ENCODE results near the gene SERF2.
"Not testable (repeated sequence)": the region's sequence is repeated elsewhere in the genome, so short reads cannot be mapped to it uniquely, and the experiment has no call there.

The SERF2 gene

DNA sequence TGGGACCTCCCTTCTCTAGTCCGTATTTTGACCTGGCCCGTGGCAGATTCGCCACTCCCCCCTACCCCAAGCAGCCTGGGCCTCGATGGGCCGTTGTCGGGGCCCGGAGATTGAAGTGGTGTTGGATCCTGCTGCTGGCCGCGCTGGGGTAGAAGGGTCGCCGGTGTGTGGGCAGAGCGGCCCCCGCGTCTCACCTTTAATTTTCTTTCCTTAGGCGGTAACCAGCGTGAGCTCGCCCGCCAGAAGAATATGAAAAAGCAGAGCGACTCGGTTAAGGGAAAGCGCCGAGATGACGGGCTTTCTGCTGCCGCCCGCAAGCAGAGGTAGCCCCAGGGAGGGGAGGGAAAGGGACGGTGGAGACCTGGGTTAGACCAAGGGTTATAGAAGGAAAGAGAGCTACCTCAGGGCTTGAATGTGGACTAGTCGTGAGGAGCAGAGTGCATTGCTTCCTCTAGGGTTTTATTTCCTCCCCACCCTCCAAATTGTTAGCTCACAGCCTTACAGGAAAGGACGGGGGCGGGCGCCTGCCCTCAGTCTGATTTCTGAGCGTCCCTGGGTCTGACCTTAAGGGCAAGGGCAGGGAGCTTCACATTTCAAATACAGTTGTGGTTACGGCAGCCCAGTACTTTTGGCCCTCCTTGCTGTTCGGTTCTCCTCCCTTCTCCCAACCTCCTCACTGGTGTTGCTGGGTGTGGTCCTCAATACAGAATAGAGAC is 799 bp downstream of the SERF2 start:
- in situ Hi-C loops (cut with MboI; ENCODE audit: low sequenced_read_pairs) = no loop called here

DNA sequence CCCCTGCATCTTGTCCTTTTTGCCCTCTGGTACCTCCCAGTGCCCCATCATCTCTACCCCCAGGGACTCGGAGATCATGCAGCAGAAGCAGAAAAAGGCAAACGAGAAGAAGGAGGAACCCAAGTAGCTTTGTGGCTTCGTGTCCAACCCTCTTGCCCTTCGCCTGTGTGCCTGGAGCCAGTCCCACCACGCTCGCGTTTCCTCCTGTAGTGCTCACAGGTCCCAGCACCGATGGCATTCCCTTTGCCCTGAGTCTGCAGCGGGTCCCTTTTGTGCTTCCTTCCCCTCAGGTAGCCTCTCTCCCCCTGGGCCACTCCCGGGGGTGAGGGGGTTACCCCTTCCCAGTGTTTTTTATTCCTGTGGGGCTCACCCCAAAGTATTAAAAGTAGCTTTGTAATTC is 1.5 kb downstream of the SERF2 start:
- in situ Hi-C loops (cut with MboI; ENCODE audit: low sequenced_read_pairs) = no loop called here

DNA sequence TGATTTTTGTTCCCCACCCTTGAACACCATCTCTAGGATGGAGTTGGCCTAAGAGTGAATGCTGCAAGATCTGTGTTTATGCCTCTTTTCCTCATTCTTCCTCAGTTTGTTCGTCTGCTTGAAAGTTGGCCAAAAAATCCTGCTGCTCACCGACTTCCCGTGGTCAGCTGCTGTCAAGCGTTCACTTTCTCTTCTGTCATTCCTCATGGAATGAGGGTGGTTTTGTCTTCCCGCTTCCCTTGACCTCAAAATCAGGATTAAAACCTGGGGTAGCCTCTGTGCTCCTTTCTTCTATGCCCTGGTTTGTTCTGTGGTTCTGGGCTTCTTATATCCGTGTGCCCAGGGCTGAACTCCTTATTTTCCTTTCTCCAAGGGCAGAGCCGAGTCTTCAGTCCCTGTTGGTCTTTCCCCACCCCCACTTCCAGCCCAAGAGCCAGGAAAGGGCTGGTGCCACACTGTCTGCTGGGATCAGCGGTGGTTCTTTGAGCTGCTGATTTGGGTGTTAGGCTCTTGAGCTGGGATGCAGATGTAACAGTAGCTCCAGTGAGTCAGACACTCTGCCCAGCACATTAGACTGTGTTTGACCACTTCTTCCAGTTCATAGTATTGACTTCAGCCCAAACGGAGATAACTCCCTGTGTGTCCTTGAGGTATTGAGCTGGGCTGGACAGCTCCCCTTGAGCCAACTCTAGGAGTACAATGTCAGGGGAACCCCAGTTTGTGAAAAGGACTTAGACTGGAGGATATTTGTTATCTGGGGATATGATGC is 2.3 kb downstream of the SERF2 start:
- in situ Hi-C loops (cut with MboI; ENCODE audit: low sequenced_read_pairs) = no loop called here

DNA sequence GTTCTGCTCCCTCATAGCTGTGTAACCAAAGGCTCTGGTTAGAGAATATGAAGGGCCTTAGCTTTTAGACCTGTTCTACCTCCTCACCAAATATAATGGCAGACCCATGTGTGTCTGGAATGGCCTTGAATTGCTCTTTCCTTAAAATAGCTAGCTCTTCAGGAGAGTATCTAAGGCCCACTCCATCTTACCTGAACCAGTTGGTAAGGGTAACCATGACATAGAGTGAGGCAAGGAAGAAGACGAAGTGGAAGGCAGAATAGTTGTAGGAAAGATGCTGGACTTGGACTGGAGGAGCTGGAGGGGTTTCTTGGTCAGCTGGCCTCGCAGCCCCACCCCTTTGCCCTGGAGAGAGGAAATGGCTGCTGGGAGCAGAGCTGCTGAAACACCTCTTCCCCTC is 3.1 kb downstream of the SERF2 start:
- in situ Hi-C loops (cut with MboI; ENCODE audit: low sequenced_read_pairs) = no loop called here

DNA sequence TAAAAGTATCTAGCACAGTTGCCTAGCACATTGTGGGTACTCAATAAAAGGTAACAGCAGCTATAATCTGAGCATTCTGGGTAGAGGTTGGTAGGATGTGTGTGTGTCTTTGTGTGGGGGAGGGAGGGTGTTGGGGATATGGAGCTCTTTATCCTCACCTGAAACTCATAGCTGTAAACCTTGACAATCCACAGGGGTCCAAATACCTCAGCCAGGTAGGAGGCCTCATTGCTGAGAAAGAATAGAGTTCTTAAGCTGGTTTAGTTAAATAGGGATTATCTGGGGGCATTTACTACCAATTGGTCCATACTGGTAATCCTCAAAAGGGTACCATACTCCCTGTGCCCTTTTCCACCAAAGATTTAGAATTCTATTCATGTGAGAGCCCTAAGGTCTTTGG is 3.9 kb downstream of the SERF2 start:
- in situ Hi-C loops (cut with MboI; ENCODE audit: low sequenced_read_pairs) = no loop called here

DNA sequence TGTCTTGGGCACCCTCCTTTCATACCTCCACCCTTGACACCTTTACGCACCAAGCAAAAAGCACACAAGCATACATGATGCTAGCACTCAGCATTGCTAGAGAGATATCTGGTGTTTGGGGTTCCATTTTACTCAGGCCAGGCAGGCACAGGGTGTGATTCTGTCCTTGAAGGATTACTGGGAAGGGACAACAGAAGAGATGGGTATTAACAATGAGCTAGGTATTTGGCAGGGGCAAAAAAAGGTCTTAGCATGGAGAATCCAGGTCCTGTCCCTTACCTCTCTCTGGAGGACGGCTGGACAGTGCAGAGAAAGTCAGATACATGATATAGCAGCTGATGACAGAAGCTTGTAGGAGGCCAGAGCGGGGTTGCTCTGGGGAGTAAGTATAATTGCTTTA is 4.4 kb downstream of the SERF2 start:
- in situ Hi-C loops (cut with MboI; ENCODE audit: low sequenced_read_pairs) = no loop called here

DNA sequence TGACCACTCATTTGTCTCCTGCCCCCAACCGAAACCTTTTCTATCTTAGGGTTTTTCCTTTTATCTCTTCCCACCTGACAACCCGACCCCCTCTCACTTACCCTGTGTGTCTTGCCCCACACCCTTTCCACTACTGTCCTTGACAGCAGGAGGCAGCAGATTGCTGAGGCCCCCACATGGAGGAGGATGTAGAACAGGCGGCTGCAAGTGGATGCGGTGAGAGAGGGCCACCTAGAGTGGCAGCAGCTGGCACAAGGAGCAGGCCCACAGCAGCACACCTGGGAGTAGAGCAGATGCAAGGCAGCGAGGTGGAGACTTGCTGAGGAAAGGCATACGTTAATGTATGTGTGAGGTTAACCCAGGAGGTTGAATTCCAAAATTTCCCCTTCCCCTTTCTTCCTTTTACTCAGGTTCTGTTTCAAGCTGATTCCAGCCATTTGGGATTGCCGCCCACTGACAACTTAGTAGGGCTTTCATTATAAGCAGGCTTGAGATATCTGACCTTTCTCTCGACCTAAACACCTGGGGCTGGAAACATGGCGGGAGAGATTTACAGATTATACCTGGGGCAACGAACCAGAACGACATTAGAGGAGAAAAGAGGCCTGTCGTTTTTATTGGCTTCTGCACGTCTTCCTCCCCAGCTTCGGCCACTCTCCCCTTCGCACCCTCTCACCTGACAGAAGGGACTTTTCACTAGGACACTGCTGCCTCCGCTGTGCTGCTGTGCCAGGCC is 7.3 kb downstream of the SERF2 start:
- in situ Hi-C loops (cut with MboI; ENCODE audit: low sequenced_read_pairs) = no loop called here

DNA sequence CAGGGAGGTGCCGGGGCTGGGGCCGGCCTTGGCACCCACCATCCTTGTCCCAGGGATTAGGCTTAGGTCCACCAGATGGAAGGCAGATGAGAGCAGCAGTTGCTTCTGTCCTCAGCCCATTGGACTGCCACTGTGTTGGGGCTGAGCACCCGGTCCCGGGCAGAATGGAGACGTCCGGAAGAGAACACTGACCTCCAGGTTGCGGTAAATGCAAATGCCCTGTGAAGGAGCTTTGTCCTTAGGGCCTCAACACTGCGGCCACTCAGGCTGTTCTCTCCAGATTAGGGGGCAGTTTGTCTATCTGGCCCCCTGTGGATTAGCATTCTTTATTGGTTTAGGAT is 7.8 kb downstream of the SERF2 start, which contains the start of gene SERINC4:
Gene SERINC4 (minus strand): TSS at position 276 of the 341 bp plus-strand sequence. CDS start 234 bp downstream, at position 42.
- in situ Hi-C loops (cut with MboI; ENCODE audit: low sequenced_read_pairs) = no loop called here

DNA sequence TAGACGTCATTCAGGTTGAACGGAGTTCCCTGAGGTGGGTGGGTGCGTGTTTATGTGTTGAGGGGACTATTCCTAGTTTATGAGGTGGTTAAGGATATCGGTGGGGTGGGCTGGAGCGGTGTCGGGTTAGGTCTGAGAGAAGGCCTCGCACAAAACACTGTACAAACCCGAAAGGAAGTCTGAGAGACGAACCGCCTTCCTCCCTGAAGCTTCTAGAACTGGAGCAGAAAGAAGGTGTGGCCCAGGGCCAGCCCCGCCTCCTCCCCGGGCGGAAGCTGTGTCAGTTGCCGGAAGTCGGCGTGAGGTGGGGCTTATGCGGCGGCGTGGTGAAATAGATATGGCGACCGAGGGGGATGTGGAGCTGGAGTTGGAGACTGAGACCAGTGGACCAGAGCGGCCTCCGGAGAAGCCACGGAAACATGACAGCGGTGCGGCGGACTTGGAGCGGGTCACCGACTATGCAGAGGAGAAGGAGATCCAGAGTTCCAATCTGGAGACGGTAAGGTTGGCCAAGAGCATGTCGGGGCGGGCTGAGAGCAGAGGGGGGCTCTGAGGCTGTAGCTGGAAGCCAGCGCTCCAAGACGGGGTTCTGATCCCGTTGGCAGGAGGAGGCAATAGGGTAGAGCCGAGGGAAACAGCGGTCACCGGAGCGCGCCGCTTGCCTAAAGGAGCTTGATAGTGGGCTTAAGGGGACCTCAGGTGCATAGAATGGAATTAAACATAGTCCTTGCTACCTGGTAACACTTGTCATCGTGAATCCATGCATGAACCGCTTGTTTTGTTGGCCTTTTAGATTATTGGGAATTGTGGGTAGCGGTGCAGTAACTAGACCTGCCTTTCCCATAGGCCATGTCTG is 8.4 kb downstream of the SERF2 start, which contains the start of gene HYPK:
Gene HYPK (plus strand): TSS at position 314 of the 856 bp plus-strand sequence. CDS start 24 bp downstream, at position 338.
- in situ Hi-C loops (cut with MboI; ENCODE audit: low sequenced_read_pairs) = no loop called here

DNA sequence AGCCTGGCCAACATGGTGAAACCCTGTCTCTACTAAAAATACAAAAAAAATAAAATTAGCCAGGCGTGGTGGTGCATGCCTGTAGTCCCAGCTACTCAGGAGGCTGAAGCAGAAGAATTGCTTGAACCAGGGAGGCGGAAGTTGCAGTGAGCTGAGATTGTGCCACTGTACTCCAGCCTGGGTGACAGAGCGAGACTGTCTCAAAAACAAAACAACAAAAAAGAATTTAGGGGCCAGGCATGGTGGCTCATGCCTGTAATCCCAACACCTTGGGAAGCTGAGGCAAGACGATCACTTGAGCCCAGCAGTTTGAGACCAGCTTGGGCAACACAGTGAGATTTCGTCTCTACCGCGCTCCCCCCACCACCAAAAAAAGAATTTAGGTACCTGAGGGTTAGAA is 10.6 kb downstream of the SERF2 start:
- in situ Hi-C loops (cut with MboI; ENCODE audit: low sequenced_read_pairs) = not testable (repeated sequence)

DNA sequence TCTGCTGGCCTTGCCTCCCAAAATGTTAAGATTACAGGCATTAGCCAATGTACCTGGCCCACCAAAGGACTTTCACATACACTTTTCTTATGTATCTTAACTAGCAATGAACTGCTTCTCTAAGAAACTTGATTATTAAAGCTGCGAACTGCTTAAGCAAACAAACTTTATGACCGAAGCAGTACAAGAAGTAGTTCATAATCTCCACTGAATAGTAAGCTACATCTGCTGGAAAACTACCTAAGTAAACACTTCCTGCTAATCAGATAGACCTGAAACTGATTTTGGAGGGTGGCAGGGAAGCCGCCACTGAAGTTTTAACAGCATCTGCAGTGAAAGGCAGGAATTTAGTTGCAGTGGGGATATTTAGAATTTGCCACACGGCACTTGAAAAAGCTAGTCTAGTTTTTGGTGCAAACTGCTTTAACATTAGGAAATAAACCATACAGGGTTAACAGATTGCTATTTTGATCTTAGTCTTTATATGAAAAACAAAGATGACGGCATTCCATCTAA is 16.4 kb downstream of the SERF2 start:
- in situ Hi-C loops (cut with MboI; ENCODE audit: low sequenced_read_pairs) = no loop called here

DNA sequence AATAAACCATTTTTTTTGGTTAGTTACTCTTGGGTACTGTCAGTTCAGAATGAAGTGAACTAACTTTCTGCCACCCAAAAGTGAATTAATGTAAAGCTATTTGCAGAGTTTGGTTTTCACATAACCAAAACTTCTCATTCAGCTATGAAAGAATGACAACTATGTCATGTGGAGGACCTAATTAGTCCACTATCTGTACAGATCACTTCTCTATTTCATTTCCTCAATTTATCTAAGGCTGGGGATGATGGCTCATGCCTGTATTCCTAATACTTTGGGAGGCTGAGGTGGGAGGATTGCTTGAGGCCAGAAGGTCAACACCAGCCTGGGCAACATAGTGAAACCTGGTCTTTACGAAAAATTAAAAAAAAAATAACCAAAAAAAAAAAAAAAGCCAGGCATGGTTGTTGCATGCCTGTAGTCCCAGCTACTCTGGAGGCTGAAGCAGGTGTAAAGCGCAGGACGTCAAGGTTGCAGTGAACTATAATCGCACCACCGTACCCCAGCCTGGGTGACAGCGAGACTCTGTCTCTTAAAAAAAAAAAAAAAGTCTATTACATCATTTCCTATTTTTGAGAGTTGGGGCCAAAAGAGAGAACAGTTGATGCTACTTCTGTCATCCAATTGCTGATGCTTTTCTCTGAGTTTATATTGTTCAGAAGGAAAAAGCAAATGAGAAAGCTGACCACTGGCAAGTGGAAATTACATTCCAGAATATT is 17.0 kb downstream of the SERF2 start:
- in situ Hi-C loops (cut with MboI; ENCODE audit: low sequenced_read_pairs) = no loop called here

DNA sequence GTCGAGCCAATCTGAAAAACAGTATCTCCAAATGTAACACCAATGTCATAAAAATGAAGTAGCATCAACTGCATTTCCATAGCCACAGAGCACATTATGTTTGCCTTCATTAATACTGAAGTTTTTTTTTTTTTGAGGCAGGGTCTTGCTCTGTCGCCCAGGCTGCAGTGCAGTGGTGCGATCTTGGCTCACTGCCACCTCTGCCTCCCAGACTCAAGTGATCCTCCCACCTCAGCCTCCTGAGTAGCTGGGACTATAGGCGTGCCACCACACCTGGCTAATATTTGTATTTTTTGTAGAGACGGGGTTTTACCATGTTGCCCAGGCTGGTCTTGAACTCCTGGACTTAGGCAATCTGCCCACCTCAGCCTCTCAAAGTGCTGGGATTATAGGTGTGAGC is 22.9 kb downstream of the SERF2 start:
- in situ Hi-C loops (cut with MboI; ENCODE audit: low sequenced_read_pairs) = not testable (repeated sequence)

DNA sequence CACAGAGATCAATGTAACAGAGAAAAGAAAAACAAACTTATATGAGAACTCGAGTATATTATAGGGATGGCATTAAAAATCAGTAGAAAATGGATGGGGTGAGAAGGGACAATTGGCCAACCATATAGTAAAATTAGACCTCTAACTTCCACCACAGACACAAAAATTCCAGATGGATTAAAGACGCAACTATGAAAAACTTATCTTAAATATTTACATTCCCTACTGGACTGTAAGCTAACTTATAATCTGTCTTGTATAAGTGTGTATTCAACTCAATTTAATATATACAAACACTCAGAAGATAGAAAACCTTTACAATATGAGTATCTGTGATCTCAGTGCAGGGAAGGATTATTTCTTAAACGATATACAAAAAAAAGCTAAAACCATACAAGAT is 29.4 kb downstream of the SERF2 start:
- in situ Hi-C loops (cut with MboI; ENCODE audit: low sequenced_read_pairs) = no loop called here

DNA sequence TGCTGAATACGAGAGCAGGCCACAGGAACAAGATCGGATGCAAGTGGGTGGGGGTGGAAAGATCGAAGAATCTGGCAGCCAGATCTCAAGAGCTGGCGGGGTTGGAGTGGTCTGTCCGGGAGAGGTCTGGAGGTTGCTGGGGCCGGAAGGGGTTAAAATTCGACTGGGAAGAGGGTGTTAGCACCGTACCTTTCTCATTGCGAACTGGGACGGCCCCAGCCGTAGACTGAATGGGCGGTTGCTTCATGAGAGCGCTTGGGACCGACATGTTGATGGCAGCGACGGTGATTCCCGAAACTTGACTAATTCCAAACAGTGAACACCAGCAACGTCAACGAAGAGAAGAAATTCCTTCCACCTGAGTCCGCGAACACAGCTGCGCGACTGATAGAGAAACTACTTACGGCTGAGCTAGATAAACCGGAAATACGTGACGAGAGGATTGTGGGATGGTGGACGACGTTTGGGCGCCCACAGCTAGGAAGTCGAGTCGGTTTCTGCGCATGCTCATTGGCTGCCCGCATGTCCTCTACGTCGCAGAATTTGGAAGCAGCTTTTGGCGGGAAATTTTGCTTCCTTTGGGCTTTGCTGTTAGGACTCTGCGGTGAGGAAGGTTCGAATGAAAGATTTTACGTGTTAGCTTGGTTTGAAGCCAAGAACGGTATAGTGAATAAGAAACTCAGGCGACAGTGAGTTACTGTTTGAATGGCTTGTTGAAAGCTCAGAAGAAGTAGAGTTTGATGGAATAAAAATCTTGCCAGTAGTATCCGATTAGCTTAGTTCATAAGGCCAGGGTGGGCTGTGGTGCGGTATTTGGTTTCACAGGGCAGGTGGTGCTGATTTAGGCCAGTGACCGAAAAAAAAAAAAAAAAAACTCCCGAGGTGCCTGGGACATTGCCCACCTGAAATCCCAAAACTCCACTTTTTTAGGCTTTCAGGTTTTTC is 32.5 kb downstream of the SERF2 start, which contains the start of gene MFAP1:
Gene MFAP1 (minus strand): TSS at position 389 of the 945 bp plus-strand sequence. CDS start 121 bp downstream, at position 268.
- in situ Hi-C loops (cut with MboI; ENCODE audit: low sequenced_read_pairs) = no loop called here

DNA sequence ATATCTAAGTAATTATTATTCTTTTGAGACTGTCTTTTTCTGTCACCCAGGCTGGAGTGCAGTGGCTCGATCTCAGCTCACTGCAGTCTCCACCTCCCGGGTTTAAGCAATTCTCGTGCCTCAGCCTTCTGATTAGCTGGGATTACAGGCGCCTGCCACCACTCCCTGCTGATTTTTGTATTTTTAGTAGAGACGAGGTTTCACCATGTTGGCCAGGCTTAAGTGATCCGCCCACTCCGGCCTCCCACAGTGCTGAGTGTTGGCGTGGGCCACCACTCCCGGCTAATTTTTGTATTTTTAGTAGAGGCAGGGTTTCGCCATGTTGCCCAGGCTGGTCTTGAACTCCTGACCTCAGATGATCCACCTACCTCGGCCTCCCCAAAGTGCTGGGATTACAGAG is 33.2 kb downstream of the SERF2 start:
- in situ Hi-C loops (cut with MboI; ENCODE audit: low sequenced_read_pairs) = not testable (repeated sequence)

DNA sequence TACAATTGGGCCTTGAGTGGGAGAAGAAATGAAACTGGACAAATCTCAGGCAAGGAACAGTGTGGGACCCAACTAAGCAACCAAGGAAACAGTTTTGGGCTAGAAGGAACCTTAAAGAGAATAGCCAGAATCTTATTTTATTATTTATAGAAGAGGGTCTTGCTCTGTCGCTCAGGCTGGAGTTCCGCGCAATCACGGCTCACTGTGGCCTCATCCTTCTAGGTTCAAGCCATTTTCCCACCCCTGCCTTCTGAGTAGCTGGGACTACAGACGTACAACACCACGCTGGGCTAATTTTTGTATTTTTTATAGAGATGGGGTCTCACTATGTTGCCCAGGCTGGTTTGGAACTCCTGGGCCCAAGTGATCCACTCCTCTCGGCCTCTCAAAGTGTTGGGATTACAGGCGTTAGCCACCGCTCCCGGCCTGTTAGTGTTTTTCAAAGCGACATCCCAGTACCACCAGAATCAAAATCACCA is 33.9 kb downstream of the SERF2 start:
- in situ Hi-C loops (cut with MboI; ENCODE audit: low sequenced_read_pairs) = no loop called here

DNA sequence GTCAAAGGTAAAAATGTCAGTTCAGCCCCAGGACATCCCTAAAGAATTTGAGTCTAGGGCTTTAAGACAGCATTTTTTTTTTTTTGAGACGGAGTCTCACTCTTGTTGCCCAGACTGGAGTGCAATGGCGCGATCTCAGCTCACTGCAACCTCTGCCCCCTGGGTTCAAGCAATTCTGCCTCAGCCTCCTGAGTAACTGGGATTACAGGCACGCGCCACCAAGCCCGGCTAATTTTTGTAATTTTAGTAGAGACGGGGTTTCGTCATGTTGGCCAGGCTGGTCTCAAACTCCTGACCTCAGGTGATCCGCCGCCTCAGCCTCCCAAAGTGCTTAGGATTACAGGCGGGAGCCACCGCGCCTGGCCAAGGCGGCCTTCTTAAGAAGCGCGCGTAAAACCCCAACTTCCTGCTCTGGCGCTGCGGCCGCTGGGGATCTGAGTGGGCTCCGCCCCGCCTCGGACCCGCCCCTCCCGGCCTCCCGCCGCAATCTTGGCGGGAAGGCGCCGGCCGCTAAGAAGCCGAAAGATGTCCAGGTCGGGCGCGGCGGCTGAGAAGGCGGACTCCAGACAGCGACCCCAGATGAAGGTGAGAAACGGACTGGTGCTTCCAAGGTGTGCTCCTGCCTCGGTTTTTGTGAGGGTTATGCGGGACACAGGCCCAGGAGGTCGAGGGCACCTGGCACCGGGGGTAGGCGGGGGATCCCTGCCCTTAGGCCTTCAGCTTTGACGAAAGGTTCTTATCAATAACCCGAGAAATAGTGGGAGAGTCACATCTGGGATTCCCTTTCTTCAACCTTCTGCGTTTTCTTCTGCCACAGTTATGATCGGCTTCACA is 34.6 kb downstream of the SERF2 start, which contains the start of gene WDR76:
Gene WDR76 (plus strand): TSS at position 495 of the 834 bp plus-strand sequence. CDS start 31 bp downstream, at position 526.
- in situ Hi-C loops (cut with MboI; ENCODE audit: low sequenced_read_pairs) = no loop called here

All from HL-60/S4 treated with retinoic acid at 250 ng/mL for 4 days and 3 days (cell line).